Breast epithelium (tissue), 3 donors: ENCODE measurements around the gene EPHB2.

Source experiments
- CTCF ChIP-seq, 3 donors: fragments of 450-650 bp; IDR thresholded peaks; one replicate each; pipeline ENCODE4 v1.5.1; 2016 to 2017; ENCODE audit warnings: antibody characterized with exemption in 3 of 3, mild to moderate bottlenecking in 3 of 3, moderate library complexity in 3 of 3
- POLR2A ChIP-seq: fragments of 450-650 bp; IDR thresholded peaks from one replicate; pipeline ENCODE4 v1.6.1; 2016; ENCODE audit warnings: antibody characterized with exemption, mild to moderate bottlenecking, moderate library complexity
- POLR2AphosphoS5 ChIP-seq, 3 donors: sonication (generic); formaldehyde crosslinking; IDR thresholded peaks; one replicate each; pipeline ENCODE4 v1.6.1; 2017; ENCODE audit warnings: antibody characterized with exemption in 3 of 3

DNA sequence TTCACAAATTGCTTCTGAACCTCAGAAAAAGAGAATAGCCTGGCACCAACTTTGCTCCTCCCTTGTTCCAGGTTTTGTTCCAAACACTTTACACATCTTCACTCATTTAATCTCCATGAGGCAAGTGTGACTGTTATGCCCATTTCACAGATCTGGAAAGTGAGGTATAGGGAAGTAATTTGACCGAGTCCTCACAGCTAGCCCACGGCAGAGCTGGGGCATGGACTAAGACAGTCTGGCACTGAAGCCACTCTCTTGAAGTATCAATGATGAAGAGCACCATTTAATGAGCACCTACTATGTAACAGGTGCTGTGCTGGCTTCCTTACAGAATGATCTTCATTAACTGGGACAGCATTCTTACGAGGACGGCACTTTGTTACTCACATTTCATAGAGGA, 38.6 kb upstream of the EPHB2 start:
- TF ChIP-seq CTCF (IDR thresholded peaks at IDR 0.05) (no peak), POLR2AphosphoS5 (IDR thresholded peaks at IDR 0.05) (no peak), POLR2A (no peak)
